ENCODE measurements around the gene COL2A1. TPM values are rescaled to one million over a fixed set of nuclear protein-coding genes. Genes with fewer than 3 reads are reported as not detected.

The COL2A1 gene
- total and polyA plus RNA-seq, 5 donors from 2014 or later: not detected

- Histone ChIP-seq H3K4me1 (ENCODE audit: control insufficient read depth, insufficient read depth, low read length, poor library complexity, severe bottlenecking) (no peaks in the 10 kb centered on the region), H3K27me3 (ENCODE audit: control insufficient read depth, insufficient read depth, low read length) (no peaks in the 10 kb centered on the region), H3K9me3 (ENCODE audit: control insufficient read depth in 2 of 2, low read length in 2 of 2) (no peaks in the 10 kb centered on the region), H3K27ac (ENCODE audit: insufficient read depth, low read length, poor library complexity, severe bottlenecking) (no peak overlapping the region), H3K36me3 (ENCODE audit: control insufficient read depth, insufficient read depth, low read length) (no peaks in the 10 kb centered on the region), H3K4me3 (ENCODE audit: low read depth, low read length) (no peak overlapping the region)
- DNase-seq (no peak), ATAC-seq (ENCODE audit: low read depth in 2 of 2) (no peak)
- no peak overlapping the region for H3K4me3 Mint-ChIP-seq
- peaks cover 16% of the 10 kb centered on the region for H3K27me3 Mint-ChIP-seq
- no peaks in the 10 kb centered on the region for H3K4me1 Mint-ChIP-seq
- H3K36me3 Mint-ChIP-seq: no peaks in the 10 kb centered on the region
- H3K27ac Mint-ChIP-seq: no peak overlapping the region
- H3K9me3 Mint-ChIP-seq: no peaks in the 10 kb centered on the region
Observed at GRCh38 chr12:48028541-48029431, 24.5 kb upstream of the COL2A1 start.

- Mint-ChIP-seq H3K36me3 (no peaks in the 10 kb centered on the region), H3K27ac (no peak overlapping the region), H3K27me3 (peaks cover 15% of the 10 kb centered on the region), H3K9me3 (no peaks in the 10 kb centered on the region), H3K4me3 (no peak overlapping the region), H3K4me1 (no peaks in the 10 kb centered on the region)
- Histone ChIP-seq H3K27ac (ENCODE audit: insufficient read depth, low read length, poor library complexity, severe bottlenecking) (no peak overlapping the region), H3K4me1 (ENCODE audit: control insufficient read depth, insufficient read depth, low read length, poor library complexity, severe bottlenecking) (no peaks in the 10 kb centered on the region), H3K4me3 (ENCODE audit: low read depth, low read length) (no peak overlapping the region), H3K9me3 (ENCODE audit: control insufficient read depth in 2 of 2, low read length in 2 of 2) (no peaks in the 10 kb centered on the region), H3K36me3 (ENCODE audit: control insufficient read depth, insufficient read depth, low read length) (no peaks in the 10 kb centered on the region), H3K27me3 (ENCODE audit: control insufficient read depth, insufficient read depth, low read length) (peaks cover 1% of the 10 kb centered on the region)
- ATAC-seq (ENCODE audit: low read depth in 2 of 2) (no peak), DNase-seq (no peak)
Observed at GRCh38 chr12:48027183-48028002, 23.1 kb upstream of the COL2A1 start.

DNA sequence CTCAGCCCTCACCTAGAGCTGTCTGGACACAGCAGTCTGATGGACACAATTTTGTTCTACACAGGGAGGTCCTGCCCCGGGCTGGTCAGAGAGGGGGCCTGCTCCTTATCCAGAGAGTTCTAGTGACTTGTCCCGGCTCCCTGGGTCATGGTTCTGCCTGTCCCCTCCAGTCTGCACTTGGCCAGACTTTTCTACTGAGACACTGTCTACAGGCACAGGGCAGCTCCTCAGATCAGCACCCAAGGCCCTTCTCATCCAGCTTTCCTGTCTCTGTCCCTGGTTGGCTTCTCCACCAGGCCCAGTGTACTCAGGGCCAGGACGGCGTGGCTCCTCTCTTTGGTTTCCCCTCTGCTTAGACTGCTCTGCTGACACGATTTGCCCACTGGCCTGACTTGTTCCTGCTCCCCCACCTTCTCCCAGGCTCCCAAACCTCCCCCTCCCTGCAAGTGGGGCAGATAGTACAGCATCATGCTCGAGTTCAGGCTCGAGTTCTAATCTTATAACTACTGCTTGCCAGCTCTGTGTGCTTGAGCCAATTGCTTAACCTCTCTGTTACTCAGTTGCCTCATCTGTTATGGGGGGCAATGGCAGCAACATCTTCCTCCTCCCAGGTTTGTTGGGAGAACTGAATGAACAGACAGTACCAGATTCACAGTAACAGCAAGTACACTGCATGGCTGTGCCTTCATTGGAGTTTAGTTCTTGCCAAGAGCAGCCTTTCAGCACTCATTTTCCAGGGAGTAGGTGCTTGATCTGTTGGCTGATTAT lies 22.0 kb upstream of the COL2A1 start:
- Mint-ChIP-seq H3K4me1 (no peaks in the 10 kb centered on the region), H3K9me3 (no peaks in the 10 kb centered on the region), H3K36me3 (no peaks in the 10 kb centered on the region), H3K27ac (no peak overlapping the region), H3K27me3 (peaks cover 23% of the 10 kb centered on the region), H3K4me3 (no peak overlapping the region)
- H3K27me3 ChIP-seq (ENCODE audit: control insufficient read depth, insufficient read depth, low read length): peaks cover 2% of the 10 kb centered on the region
- H3K4me1 ChIP-seq (ENCODE audit: control insufficient read depth, insufficient read depth, low read length, poor library complexity, severe bottlenecking): no peaks in the 10 kb centered on the region
- no peaks in the 10 kb centered on the region for H3K9me3 ChIP-seq (ENCODE audit: control insufficient read depth in 2 of 2, low read length in 2 of 2)
- ATAC-seq (ENCODE audit: low read depth in 2 of 2): no peak
- no peak for DNase-seq
- no peak overlapping the region for H3K4me3 ChIP-seq (ENCODE audit: low read depth, low read length)
- no peak overlapping the region for H3K27ac ChIP-seq (ENCODE audit: insufficient read depth, low read length, poor library complexity, severe bottlenecking)
- H3K36me3 ChIP-seq (ENCODE audit: control insufficient read depth, insufficient read depth, low read length): no peaks in the 10 kb centered on the region

DNA sequence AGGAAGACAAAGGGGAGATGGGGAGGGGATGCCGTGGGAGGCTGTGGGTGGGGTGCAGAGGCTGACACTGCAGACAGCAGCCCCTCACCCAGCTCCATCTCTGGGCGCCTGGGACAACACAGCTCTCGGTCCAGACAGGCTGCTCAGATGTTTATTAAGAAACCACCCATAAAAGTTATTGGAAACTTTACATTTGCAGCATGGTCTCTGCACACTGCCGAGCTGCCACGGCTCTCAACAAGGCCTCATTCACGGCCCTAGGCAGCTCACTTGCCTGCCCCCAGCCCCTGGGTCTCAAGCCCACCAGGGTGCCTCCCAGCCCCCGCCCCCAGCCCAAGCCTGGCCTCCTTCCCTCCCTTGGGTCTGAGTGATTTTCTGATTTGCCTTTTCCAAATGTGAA lies 21.0 kb upstream of the COL2A1 start:
- H3K36me3 Mint-ChIP-seq: no peaks in the 10 kb centered on the region
- Histone ChIP-seq H3K27me3 (ENCODE audit: control insufficient read depth, insufficient read depth, low read length) (peaks cover 2% of the 10 kb centered on the region), H3K4me1 (ENCODE audit: control insufficient read depth, insufficient read depth, low read length, poor library complexity, severe bottlenecking) (no peaks in the 10 kb centered on the region), H3K27ac (ENCODE audit: insufficient read depth, low read length, poor library complexity, severe bottlenecking) (no peak overlapping the region), H3K9me3 (ENCODE audit: control insufficient read depth in 2 of 2, low read length in 2 of 2) (no peaks in the 10 kb centered on the region), H3K4me3 (ENCODE audit: low read depth, low read length) (no peak overlapping the region), H3K36me3 (ENCODE audit: control insufficient read depth, insufficient read depth, low read length) (no peaks in the 10 kb centered on the region)
- no peak for DNase-seq
- H3K9me3 Mint-ChIP-seq: no peaks in the 10 kb centered on the region
- H3K27ac Mint-ChIP-seq: no peak overlapping the region
- H3K4me1 Mint-ChIP-seq: no peaks in the 10 kb centered on the region
- H3K4me3 Mint-ChIP-seq: no peak overlapping the region
- H3K27me3 Mint-ChIP-seq: peaks cover 29% of the 10 kb centered on the region
- no peak for ATAC-seq (ENCODE audit: low read depth in 2 of 2)

GRCh38 chr12:48024735-48025134 lies 20.5 kb upstream of the COL2A1 start:
- ATAC-seq (ENCODE audit: low read depth in 2 of 2) (no peak), DNase-seq (no peak)
- Mint-ChIP-seq H3K4me3 (no peak overlapping the region), H3K36me3 (no peaks in the 10 kb centered on the region), H3K27ac (no peak overlapping the region), H3K4me1 (no peaks in the 10 kb centered on the region), H3K27me3 (peaks cover 30% of the 10 kb centered on the region), H3K9me3 (no peaks in the 10 kb centered on the region)
- Histone ChIP-seq H3K4me3 (ENCODE audit: low read depth, low read length) (no peak overlapping the region), H3K9me3 (ENCODE audit: control insufficient read depth in 2 of 2, low read length in 2 of 2) (no peaks in the 10 kb centered on the region), H3K27ac (ENCODE audit: insufficient read depth, low read length, poor library complexity, severe bottlenecking) (no peak overlapping the region), H3K27me3 (ENCODE audit: control insufficient read depth, insufficient read depth, low read length) (peaks cover 4% of the 10 kb centered on the region), H3K4me1 (ENCODE audit: control insufficient read depth, insufficient read depth, low read length, poor library complexity, severe bottlenecking) (no peaks in the 10 kb centered on the region), H3K36me3 (ENCODE audit: control insufficient read depth, insufficient read depth, low read length) (no peaks in the 10 kb centered on the region)

DNA sequence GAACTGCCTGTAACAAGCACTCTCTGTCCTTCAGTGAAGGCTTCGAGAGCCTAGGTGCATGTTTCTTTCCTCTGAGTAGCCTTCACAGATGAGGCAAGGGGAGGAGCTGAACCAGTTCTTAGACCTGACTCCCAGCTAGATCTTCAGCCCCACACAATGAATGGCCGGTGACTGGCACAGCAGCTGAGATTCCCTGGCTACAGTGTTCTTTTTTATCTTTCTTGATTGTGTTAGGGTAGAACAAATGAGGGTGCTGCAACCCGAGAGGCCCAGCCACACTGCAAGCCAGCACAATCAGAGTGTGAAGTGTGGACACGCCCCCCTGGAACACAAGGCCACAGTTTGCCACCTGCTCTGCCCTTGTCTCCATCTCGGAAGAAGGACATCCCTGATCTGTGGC lies 19.1 kb upstream of the COL2A1 start:
- H3K4me1 ChIP-seq (ENCODE audit: control insufficient read depth, insufficient read depth, low read length, poor library complexity, severe bottlenecking): no peaks in the 10 kb centered on the region
- H3K27ac ChIP-seq (ENCODE audit: insufficient read depth, low read length, poor library complexity, severe bottlenecking): no peak overlapping the region
- Mint-ChIP-seq H3K9me3 (no peaks in the 10 kb centered on the region), H3K27ac (no peak overlapping the region), H3K4me3 (no peak overlapping the region), H3K4me1 (no peaks in the 10 kb centered on the region), H3K36me3 (no peaks in the 10 kb centered on the region), H3K27me3 (peaks cover 36% of the 10 kb centered on the region)
- no peak overlapping the region for H3K4me3 ChIP-seq (ENCODE audit: low read depth, low read length)
- no peaks in the 10 kb centered on the region for H3K9me3 ChIP-seq (ENCODE audit: control insufficient read depth in 2 of 2, low read length in 2 of 2)
- no peak for DNase-seq
- peaks cover 9% of the 10 kb centered on the region for H3K27me3 ChIP-seq (ENCODE audit: control insufficient read depth, insufficient read depth, low read length)
- ATAC-seq (ENCODE audit: low read depth in 2 of 2): no peak
- H3K36me3 ChIP-seq (ENCODE audit: control insufficient read depth, insufficient read depth, low read length): no peaks in the 10 kb centered on the region

DNA sequence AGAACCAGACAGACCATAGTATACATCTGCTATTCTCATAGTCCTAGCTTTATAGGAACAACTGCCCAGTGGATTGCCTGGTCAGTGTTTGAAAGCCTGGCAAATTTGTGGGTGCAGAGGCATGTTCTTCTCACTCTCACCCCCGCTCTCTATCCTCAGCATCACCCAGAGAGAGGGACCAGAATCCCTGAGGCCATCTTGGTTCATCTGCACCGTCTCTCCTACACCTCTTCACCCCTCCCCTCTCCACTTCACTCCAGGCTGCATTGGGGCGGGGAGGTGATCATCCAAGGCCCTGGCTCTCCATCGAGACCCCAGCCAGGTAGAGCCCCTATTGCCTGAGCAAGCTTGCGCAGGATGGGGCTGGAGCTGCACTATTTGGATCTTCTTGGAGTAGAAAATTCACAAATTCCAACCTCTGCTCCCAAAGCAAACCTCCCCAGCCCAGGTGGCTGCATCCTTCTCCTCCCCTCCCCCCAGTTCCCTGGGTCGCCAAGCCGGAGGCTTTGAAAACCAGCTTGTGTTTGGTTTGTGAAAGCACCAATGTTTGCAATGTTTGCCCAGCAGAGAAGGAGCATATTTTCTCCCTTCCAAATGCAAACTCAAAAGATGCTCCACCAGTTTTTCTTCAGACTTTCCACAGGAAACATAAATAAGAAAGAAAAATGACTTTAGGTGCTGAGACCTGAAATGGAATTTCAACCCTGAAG lies 18.6 kb upstream of the COL2A1 start:
- ATAC-seq (ENCODE audit: low read depth in 2 of 2): no peak
- Mint-ChIP-seq H3K27ac (no peak overlapping the region), H3K4me3 (no peak overlapping the region)

More for the DNA sequence above, 18.6 kb upstream of the COL2A1 start:
- peaks cover 9% of the 10 kb centered on the region for H3K27me3 ChIP-seq (ENCODE audit: control insufficient read depth, insufficient read depth, low read length)
- Mint-ChIP-seq H3K27me3 (peaks cover 37% of the 10 kb centered on the region), H3K36me3 (no peaks in the 10 kb centered on the region), H3K9me3 (no peaks in the 10 kb centered on the region), H3K4me1 (no peaks in the 10 kb centered on the region)
- no peak for DNase-seq
- no peak overlapping the region for H3K4me3 ChIP-seq (ENCODE audit: low read depth, low read length)
- H3K27ac ChIP-seq (ENCODE audit: insufficient read depth, low read length, poor library complexity, severe bottlenecking): no peak overlapping the region
- no peaks in the 10 kb centered on the region for H3K36me3 ChIP-seq (ENCODE audit: control insufficient read depth, insufficient read depth, low read length)
- H3K9me3 ChIP-seq (ENCODE audit: control insufficient read depth in 2 of 2, low read length in 2 of 2): no peaks in the 10 kb centered on the region
- no peaks in the 10 kb centered on the region for H3K4me1 ChIP-seq (ENCODE audit: control insufficient read depth, insufficient read depth, low read length, poor library complexity, severe bottlenecking)
